Measurements from ENCODE around the gene ACSF2. TPM values are rescaled to one million over a fixed set of nuclear protein-coding genes. Genes with fewer than 3 reads are reported as not detected.

Gene ACSF2
- total and polyA plus RNA-seq, 2 of the 13 experiments (the other 11 are each of a cell fraction or from before 2014, with no cell fraction given): 87.3 to 109 TPM

DNA sequence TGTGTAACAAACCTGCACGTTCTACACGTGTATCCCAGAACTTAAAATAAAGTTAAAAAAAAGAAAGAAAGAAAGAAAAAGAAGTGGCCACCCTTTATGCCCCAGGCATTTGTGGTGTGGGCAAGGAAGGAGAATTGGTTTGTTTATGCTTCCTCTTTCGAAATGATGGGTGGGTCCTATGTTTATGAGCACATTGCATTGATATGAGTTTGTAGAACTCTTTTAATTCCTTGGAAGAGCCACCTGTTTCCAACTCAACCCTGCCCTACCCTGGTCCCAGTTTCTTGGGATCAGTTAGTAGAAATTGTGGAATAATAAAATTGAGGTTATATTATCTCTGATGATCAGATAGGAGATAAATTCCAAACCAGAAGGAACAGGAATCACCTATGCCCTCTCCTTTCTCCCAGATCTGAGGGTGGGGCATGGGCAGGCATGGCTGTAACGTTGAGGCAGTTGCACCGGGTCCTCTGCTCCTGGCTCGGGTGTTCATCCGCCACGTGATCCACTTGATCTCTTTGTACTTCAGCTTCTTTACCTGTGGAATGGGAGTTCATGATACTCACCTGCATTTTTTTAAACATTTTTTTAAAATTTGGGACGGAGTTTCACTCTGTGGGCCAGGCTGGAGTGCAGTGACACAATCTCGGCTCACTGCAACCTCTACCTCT, 26.7 kb downstream of the ACSF2 start:
- WGBS (ENCODE audit: low lambda C conversion rate): 92% methylated on average over 10 of the region's 10 CpGs
- no peak overlapping the region for H3K4me3 ChIP-seq (replicated peaks in 1 of 3; ENCODE audit: insufficient read depth in 1 of 3, low read depth in 2 of 3, low read length in 3 of 3)
- POLR2A ChIA-PET: no interaction called here

DNA sequence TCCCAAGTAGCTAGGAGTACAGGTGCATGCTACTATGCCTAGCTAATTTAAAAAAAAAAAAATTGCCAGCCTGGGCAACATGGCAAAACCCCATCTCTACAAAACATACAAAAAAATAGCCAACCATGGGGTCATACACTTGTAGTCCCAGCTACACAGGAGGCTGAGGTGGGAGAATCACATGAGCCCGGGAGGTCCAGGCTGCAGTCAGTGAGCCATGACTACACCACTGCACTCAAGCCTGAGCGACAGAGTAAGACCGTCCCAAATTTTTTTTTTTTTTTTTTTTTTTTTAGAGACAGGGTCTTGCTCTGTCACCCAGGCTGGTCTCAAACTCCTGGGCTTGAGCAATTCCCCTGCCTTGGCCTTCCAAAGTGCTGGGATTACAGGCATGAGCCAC, 27.9 kb downstream of the ACSF2 start:
- DNase-seq (ENCODE audit: low spot score) (no peak), FAIRE-seq (no peak), ATAC-seq (no peak)
- no peak overlapping the region for H2AFZ ChIP-seq (ENCODE audit: low read length)
- H3K4me1 ChIP-seq (ENCODE audit: insufficient read depth, low read length): peaks cover 24% of the 10 kb centered on the region
- no peak overlapping the region for H3K4me2 ChIP-seq (ENCODE audit: low read depth, low read length)
- H3K79me2 ChIP-seq (ENCODE audit: insufficient read depth, low read length): peaks cover 2% of the 10 kb centered on the region
- peaks cover 5 to 6% of the 10 kb centered on the region in 2 experiments; a peak in 1 of 5 replicates for H3K36me3 ChIP-seq (replicated peaks in 1 of 2; ENCODE audit: control insufficient read depth in 1 of 2, insufficient read depth in 2 of 2, low read length in 2 of 2)
- in situ Hi-C loops (cut with HindIII; ENCODE audit: extremely low pct_ligation_motif_present, low pct_unique_long_range_greater_than_20kb) (no loop called here), intact Hi-C loops (cut with micrococcal nuclease; ENCODE audit: unreplicated experiment) (no loop called here)
- H3K27me3 ChIP-seq (ENCODE audit: control insufficient read depth in 1 of 2, insufficient read depth in 2 of 2, low read length in 2 of 2): no peaks in the 10 kb centered on the region
- BruUV-seq (replicated peaks): no TSS peak
- 90% methylated on average over 3 of the region's 3 CpGs for WGBS (ENCODE audit: low lambda C conversion rate)
- ChIA-PET POLR2A (no interaction called here), CTCF (ENCODE audit: low intra/inter-chr PET ratio, low total read pairs) (no interaction called here)
- no peaks in the 10 kb centered on the region for H4K20me1 ChIP-seq (ENCODE audit: insufficient read depth, low read length)
- H3K27ac ChIP-seq (ENCODE audit: extremely low read length, insufficient read depth, low read length): no peak overlapping the region
- H3K9ac ChIP-seq (ENCODE audit: insufficient read depth, low read depth, low read length): no peak overlapping the region
- H3K4me3 ChIP-seq (replicated peaks in 1 of 3; ENCODE audit: insufficient read depth in 1 of 3, low read depth in 2 of 3, low read length in 3 of 3): no peak overlapping the region
- H3K9me3 ChIP-seq (ENCODE audit: low read length): no peaks in the 10 kb centered on the region
- TF ChIP-seq ZNF33A (CRISPR knock-in tag; IDR thresholded peaks at IDR 0.05; ENCODE audit: borderline replicate concordance): no peak
- no peak for TF ChIP-seq ZNF83 (CRISPR knock-in tag; IDR thresholded peaks at IDR 0.05; ENCODE audit: borderline replicate concordance)
- TF ChIP-seq, protein P1, sequence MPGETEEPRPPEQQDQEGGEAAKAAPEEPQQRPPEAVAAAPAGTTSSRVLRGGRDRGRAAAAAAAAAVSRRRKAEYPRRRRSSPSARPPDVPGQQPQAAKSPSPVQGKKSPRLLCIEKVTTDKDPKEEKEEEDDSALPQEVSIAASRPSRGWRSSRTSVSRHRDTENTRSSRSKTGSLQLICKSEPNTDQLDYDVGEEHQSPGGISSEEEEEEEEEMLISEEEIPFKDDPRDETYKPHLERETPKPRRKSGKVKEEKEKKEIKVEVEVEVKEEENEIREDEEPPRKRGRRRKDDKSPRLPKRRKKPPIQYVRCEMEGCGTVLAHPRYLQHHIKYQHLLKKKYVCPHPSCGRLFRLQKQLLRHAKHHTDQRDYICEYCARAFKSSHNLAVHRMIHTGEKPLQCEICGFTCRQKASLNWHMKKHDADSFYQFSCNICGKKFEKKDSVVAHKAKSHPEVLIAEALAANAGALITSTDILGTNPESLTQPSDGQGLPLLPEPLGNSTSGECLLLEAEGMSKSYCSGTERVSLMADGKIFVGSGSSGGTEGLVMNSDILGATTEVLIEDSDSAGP (CRISPR knock-in tag; IDR thresholded peaks at IDR 0.05; ENCODE audit: borderline replicate concordance): no peak
- TF ChIP-seq, protein P2, sequence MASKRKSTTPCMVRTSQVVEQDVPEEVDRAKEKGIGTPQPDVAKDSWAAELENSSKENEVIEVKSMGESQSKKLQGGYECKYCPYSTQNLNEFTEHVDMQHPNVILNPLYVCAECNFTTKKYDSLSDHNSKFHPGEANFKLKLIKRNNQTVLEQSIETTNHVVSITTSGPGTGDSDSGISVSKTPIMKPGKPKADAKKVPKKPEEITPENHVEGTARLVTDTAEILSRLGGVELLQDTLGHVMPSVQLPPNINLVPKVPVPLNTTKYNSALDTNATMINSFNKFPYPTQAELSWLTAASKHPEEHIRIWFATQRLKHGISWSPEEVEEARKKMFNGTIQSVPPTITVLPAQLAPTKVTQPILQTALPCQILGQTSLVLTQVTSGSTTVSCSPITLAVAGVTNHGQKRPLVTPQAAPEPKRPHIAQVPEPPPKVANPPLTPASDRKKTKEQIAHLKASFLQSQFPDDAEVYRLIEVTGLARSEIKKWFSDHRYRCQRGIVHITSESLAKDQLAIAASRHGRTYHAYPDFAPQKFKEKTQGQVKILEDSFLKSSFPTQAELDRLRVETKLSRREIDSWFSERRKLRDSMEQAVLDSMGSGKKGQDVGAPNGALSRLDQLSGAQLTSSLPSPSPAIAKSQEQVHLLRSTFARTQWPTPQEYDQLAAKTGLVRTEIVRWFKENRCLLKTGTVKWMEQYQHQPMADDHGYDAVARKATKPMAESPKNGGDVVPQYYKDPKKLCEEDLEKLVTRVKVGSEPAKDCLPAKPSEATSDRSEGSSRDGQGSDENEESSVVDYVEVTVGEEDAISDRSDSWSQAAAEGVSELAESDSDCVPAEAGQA (IDR thresholded peaks at IDR 0.05; ENCODE audit: low read depth): no peak
- TF ChIP-seq, protein P2 (CRISPR knock-in tag; IDR thresholded peaks at IDR 0.05; ENCODE audit: borderline replicate concordance): no peak
- no peak for TF ChIP-seq ZNF549 (CRISPR knock-in tag; IDR thresholded peaks at IDR 0.05)

More for the DNA sequence above, 26.7 kb downstream of the ACSF2 start:
- CTCF ChIA-PET (ENCODE audit: low intra/inter-chr PET ratio, low total read pairs): no interaction called here
- FAIRE-seq (no peak), ATAC-seq (no peak), DNase-seq (ENCODE audit: low spot score) (no peak)
- Histone ChIP-seq H3K27me3 (ENCODE audit: control insufficient read depth in 1 of 2, insufficient read depth in 2 of 2, low read length in 2 of 2) (no peaks in the 10 kb centered on the region), H3K4me2 (ENCODE audit: low read depth, low read length) (no peak overlapping the region), H3K9ac (ENCODE audit: insufficient read depth, low read depth, low read length) (no peak overlapping the region), H4K20me1 (ENCODE audit: insufficient read depth, low read length) (no peaks in the 10 kb centered on the region), H2AFZ (ENCODE audit: low read length) (no peak overlapping the region), H3K4me1 (ENCODE audit: insufficient read depth, low read length) (peaks cover 18% of the 10 kb centered on the region), H3K36me3 (replicated peaks in 1 of 2; ENCODE audit: control insufficient read depth in 1 of 2, insufficient read depth in 2 of 2, low read length in 2 of 2) (peaks cover 6% of the 10 kb centered on the region in 2 experiments; a peak in 1 of 5 replicates), H3K9me3 (ENCODE audit: low read length) (no peaks in the 10 kb centered on the region), H3K27ac (ENCODE audit: extremely low read length, insufficient read depth, low read length) (no peak overlapping the region), H3K79me2 (ENCODE audit: insufficient read depth, low read length) (peaks cover 2% of the 10 kb centered on the region)
- TF ChIP-seq, protein P3, sequence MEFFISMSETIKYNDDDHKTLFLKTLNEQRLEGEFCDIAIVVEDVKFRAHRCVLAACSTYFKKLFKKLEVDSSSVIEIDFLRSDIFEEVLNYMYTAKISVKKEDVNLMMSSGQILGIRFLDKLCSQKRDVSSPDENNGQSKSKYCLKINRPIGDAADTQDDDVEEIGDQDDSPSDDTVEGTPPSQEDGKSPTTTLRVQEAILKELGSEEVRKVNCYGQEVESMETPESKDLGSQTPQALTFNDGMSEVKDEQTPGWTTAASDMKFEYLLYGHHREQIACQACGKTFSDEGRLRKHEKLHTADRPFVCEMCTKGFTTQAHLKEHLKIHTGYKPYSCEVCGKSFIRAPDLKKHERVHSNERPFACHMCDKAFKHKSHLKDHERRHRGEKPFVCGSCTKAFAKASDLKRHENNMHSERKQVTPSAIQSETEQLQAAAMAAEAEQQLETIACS (CRISPR knock-in tag; IDR thresholded peaks at IDR 0.05): no peak
- BruUV-seq (replicated peaks): no TSS peak
- intact Hi-C loops (cut with micrococcal nuclease; ENCODE audit: unreplicated experiment) (no loop called here), in situ Hi-C loops (cut with HindIII; ENCODE audit: extremely low pct_ligation_motif_present, low pct_unique_long_range_greater_than_20kb) (no loop called here)

Measured in HepG2 (cell line).